ENCODE results near the gene MORN5.

DNA sequence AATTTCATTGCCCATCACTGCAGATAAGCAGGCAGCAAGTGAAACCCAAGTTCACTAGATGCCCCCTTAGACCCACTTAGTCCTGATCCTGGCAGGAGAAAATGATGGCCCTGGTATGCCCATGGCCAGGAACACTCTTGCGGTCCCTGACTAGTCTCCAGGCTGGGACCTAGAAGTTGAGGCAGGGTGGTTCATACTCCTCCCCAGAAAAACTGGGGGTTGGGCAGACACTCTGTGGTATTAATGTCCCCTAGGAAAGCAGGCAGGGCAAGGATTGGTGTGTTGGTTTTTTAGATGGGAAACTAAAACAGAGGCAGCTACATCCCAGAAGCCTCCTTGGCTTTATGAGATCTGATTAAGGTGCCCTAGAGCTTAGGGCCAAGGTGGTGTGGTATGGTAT is 56.0 kb downstream of the MORN5 start:
- TF ChIP-seq, protein P1, sequence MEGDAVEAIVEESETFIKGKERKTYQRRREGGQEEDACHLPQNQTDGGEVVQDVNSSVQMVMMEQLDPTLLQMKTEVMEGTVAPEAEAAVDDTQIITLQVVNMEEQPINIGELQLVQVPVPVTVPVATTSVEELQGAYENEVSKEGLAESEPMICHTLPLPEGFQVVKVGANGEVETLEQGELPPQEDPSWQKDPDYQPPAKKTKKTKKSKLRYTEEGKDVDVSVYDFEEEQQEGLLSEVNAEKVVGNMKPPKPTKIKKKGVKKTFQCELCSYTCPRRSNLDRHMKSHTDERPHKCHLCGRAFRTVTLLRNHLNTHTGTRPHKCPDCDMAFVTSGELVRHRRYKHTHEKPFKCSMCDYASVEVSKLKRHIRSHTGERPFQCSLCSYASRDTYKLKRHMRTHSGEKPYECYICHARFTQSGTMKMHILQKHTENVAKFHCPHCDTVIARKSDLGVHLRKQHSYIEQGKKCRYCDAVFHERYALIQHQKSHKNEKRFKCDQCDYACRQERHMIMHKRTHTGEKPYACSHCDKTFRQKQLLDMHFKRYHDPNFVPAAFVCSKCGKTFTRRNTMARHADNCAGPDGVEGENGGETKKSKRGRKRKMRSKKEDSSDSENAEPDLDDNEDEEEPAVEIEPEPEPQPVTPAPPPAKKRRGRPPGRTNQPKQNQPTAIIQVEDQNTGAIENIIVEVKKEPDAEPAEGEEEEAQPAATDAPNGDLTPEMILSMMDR (IDR thresholded peaks at IDR 0.05) = no peak
- no peak for TF ChIP-seq EP300 (IDR thresholded peaks at IDR 0.05)

All from tibial nerve (tissue), 4 donors.